ENCODE data around the gene KANSL2. TPM values are rescaled to one million over a fixed set of nuclear protein-coding genes. Genes with fewer than 3 reads are reported as not detected.
"Not testable (repeated sequence)": the region's sequence is repeated elsewhere in the genome, so short reads cannot be mapped to it uniquely, and the experiment has no call there.

Gene KANSL2
- polyA plus RNA-seq, 1 experiment: 41.4 TPM

DNA sequence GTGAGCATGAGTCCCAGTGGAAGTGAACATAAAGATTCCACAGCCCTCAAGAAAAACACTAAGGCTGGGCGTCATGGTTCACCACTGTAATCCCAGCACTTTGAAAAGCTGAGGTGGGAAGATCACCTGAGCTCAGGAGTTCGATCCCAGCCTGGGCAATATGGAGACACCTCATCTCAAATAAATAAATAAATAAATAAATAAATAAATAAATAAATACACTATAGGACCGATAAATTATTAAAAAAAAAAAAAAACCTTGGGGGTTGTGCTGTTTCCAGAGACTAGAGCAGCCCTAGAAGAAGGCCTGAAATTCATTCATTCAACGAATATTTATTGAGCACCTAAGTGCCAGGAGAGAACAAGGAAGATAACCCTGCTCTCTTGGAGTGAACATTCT is 1.5 kb upstream of the KANSL2 start:
- Histone ChIP-seq H3K27me3 (ENCODE audit: control insufficient read depth, insufficient read depth, low read length) (no peaks in the 10 kb centered on the region), H3K4me3 (ENCODE audit: low read depth, low read length) (no peak overlapping the region), H3K36me3 (ENCODE audit: control insufficient read depth, insufficient read depth, low read length) (0 out of 2 replicates have a peak, but pooled peaks cover 2% of the 10 kb centered on the region)
- POLR2A ChIA-PET: no interaction called here
- TF ChIP-seq, protein P1, sequence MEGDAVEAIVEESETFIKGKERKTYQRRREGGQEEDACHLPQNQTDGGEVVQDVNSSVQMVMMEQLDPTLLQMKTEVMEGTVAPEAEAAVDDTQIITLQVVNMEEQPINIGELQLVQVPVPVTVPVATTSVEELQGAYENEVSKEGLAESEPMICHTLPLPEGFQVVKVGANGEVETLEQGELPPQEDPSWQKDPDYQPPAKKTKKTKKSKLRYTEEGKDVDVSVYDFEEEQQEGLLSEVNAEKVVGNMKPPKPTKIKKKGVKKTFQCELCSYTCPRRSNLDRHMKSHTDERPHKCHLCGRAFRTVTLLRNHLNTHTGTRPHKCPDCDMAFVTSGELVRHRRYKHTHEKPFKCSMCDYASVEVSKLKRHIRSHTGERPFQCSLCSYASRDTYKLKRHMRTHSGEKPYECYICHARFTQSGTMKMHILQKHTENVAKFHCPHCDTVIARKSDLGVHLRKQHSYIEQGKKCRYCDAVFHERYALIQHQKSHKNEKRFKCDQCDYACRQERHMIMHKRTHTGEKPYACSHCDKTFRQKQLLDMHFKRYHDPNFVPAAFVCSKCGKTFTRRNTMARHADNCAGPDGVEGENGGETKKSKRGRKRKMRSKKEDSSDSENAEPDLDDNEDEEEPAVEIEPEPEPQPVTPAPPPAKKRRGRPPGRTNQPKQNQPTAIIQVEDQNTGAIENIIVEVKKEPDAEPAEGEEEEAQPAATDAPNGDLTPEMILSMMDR (IDR thresholded peaks at IDR 0.05; ENCODE audit: insufficient read depth, low read depth, low read length): no peak
- DNase-seq (ENCODE audit: low read depth): no peak
- CTCF ChIA-PET: interaction anchor here (0.8 kb wide), 1 partner anchor 10 kb away, joined by 3 read pairs; no protein-coding TSS in a partner anchor

GRCh38 chr12:48682927-48683326 is 889 bp upstream of the KANSL2 start:
- no peaks in the 10 kb centered on the region for H3K27me3 ChIP-seq (ENCODE audit: control insufficient read depth, insufficient read depth, low read length)
- DNase-seq (ENCODE audit: low read depth): no peak
- ChIA-PET POLR2A (no interaction called here), CTCF (interaction anchor here (0.8 to 0.9 kb wide), 2 partner anchors 11 to 70 kb away, joined by 3 to 4 read pairs; no protein-coding TSS in a partner anchor)
- TF ChIP-seq, protein P1 (IDR thresholded peaks at IDR 0.05; ENCODE audit: insufficient read depth, low read depth, low read length): no peak
- H3K4me3 ChIP-seq (ENCODE audit: low read depth, low read length): peak overlapping the region; percentile 69
- H3K36me3 ChIP-seq (ENCODE audit: control insufficient read depth, insufficient read depth, low read length): peaks cover 2% of the 10 kb centered on the region; the same call in 1 of the 2 replicates

DNA sequence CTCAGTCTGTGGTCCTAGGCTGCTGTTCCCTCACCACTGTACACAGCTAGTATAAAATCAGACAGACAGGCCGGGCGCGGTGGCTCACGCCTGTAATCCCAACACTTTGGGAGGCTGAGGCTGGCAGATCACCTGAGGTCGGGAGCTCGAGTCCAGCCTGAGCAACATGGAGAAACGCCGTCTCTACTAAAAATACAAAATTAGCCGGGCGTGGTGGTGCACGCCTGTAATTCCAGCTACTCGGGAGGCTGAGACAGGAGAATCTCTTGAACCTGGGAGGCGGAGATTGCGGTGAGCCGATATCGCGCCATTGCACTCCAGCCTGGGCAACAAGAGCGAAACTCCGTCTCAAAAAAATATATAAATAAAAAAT is 481 bp upstream of the KANSL2 start:
- CTCF ChIA-PET: interaction anchor here (0.9 to 1.7 kb wide), 3 partner anchors 10 to 140 kb away, joined by 3 to 4 read pairs (median 3); no protein-coding TSS in a partner anchor
- DNase-seq (ENCODE audit: low read depth); H3K36me3 ChIP-seq (ENCODE audit: control insufficient read depth, insufficient read depth, low read length); POLR2A ChIA-PET; H3K27me3 ChIP-seq (ENCODE audit: control insufficient read depth, insufficient read depth, low read length): not testable (repeated sequence)
- peak overlapping the region; percentile 69 for H3K4me3 ChIP-seq (ENCODE audit: low read depth, low read length)

- H3K36me3 ChIP-seq (ENCODE audit: control insufficient read depth, insufficient read depth, low read length): peaks cover 3% of the 10 kb centered on the region
- no peaks in the 10 kb centered on the region for H3K27me3 ChIP-seq (ENCODE audit: control insufficient read depth, insufficient read depth, low read length)
- ChIA-PET CTCF (interaction anchor here (1.7 kb wide), 1 partner anchor 8 kb away, joined by 3 read pairs; no protein-coding TSS in a partner anchor), POLR2A (no interaction called here)
- TF ChIP-seq, protein P1 (IDR thresholded peaks at IDR 0.05; ENCODE audit: insufficient read depth, low read depth, low read length): no peak
- H3K4me3 ChIP-seq (ENCODE audit: low read depth, low read length): peak overlapping the region; percentile 93
- DNase-seq (ENCODE audit: low read depth): no peak
Measured at GRCh38 chr12:48681399-48681709, 684 bp downstream of the KANSL2 start.

DNA sequence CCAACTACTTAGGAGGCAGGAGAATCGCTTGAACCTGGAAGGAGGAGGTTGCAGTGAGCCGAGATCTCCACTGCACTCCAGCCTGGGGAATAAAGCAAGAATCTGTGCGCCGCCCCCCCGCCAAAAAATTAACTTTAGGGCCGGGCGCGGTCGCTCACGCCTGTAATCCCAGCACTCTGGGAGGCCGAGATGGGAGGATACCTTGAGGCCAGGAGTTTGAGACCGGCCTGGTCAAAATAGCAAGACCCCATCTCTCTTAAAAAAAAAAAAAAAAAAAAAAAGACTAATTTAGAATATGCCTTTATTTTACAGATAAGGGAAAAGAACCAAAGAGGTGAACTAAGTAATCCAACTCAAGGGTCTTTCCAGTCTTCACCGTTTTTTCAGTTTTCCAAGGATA is 1.2 kb downstream of the KANSL2 start:
- Histone ChIP-seq H3K4me3 (ENCODE audit: low read depth, low read length) (peak overlapping the region; percentile 93), H3K36me3 (ENCODE audit: control insufficient read depth, insufficient read depth, low read length) (peaks cover 6% of the 10 kb centered on the region), H3K27me3 (ENCODE audit: control insufficient read depth, insufficient read depth, low read length) (no peaks in the 10 kb centered on the region)
- TF ChIP-seq, protein P1 (IDR thresholded peaks at IDR 0.05; ENCODE audit: insufficient read depth, low read depth, low read length): no peak
- no peak for DNase-seq (ENCODE audit: low read depth)
- CTCF ChIA-PET: interaction anchor here (1.7 kb wide), 1 partner anchor 8 kb away, joined by 3 read pairs; no protein-coding TSS in a partner anchor
- POLR2A ChIA-PET: no interaction called here

- H3K4me3 ChIP-seq (ENCODE audit: low read depth, low read length): no peak overlapping the region
- ChIA-PET POLR2A (no interaction called here), CTCF (no interaction called here)
- no peak for DNase-seq (ENCODE audit: low read depth)
- TF ChIP-seq, protein P1 (IDR thresholded peaks at IDR 0.05; ENCODE audit: insufficient read depth, low read depth, low read length): no peak
- peaks cover 6% of the 10 kb centered on the region for H3K36me3 ChIP-seq (ENCODE audit: control insufficient read depth, insufficient read depth, low read length)
- no peaks in the 10 kb centered on the region for H3K27me3 ChIP-seq (ENCODE audit: control insufficient read depth, insufficient read depth, low read length)
Measured at GRCh38 chr12:48678551-48679185, 3.4 kb downstream of the KANSL2 start.

Data from BJ (cell line).